Measurements from ENCODE around the gene HDAC9.

The HDAC9 gene

GRCh38 chr7:18834577-18834976 is 339.0 kb downstream of the HDAC9 start:
- H3K4me3 ChIP-seq (ENCODE audit: extremely low read depth, insufficient read depth, low read length, poor library complexity, severe bottlenecking), result no peak overlapping the region
- H3K36me3 ChIP-seq (ENCODE audit: control insufficient read depth, insufficient read depth, low read length), result no peaks in the 10 kb centered on the region
- H3K9me3 ChIP-seq (ENCODE audit: control insufficient read depth, low read length), result no peaks in the 10 kb centered on the region
- no peaks in the 10 kb centered on the region for H3K4me1 ChIP-seq (ENCODE audit: control insufficient read depth, insufficient read depth, low read length, poor library complexity, severe bottlenecking)
- WGBS, 2 experiments (ENCODE audit: insufficient coverage in 2 of 2), result 93 to 94% methylated on average over 5 to 8 of the region's 8 CpGs
- H3K27ac ChIP-seq (ENCODE audit: low read depth, low read length, severe bottlenecking), result peak overlapping the region; percentile 72

GRCh38 chr7:18835001-18835690 is 339.6 kb downstream of the HDAC9 start:
- no peaks in the 10 kb centered on the region for H3K4me1 ChIP-seq (ENCODE audit: control insufficient read depth, insufficient read depth, low read length, poor library complexity, severe bottlenecking)
- no peaks in the 10 kb centered on the region for H3K36me3 ChIP-seq (ENCODE audit: control insufficient read depth, insufficient read depth, low read length)
- H3K27ac ChIP-seq (ENCODE audit: low read depth, low read length, severe bottlenecking), result peak overlapping the region; percentile 72
- WGBS, 2 experiments (ENCODE audit: insufficient coverage in 2 of 2), result 87 to 90% methylated on average over 5 to 7 of the region's 7 CpGs
- H3K4me3 ChIP-seq (ENCODE audit: extremely low read depth, insufficient read depth, low read length, poor library complexity, severe bottlenecking), result no peak overlapping the region
- H3K9me3 ChIP-seq (ENCODE audit: control insufficient read depth, low read length), result no peaks in the 10 kb centered on the region

GRCh38 chr7:18843979-18844378 is 348.4 kb downstream of the HDAC9 start:
- no peaks in the 10 kb centered on the region for H3K36me3 ChIP-seq (ENCODE audit: control insufficient read depth, insufficient read depth, low read length)
- H3K9me3 ChIP-seq (ENCODE audit: control insufficient read depth, low read length), result no peaks in the 10 kb centered on the region
- no peaks in the 10 kb centered on the region for H3K4me1 ChIP-seq (ENCODE audit: control insufficient read depth, insufficient read depth, low read length, poor library complexity, severe bottlenecking)
- WGBS, 2 experiments (ENCODE audit: insufficient coverage in 2 of 2), result 60% methylated on average over 1 of the region's 3 CpGs; no CpG with 5 or more reads in 1 of the 2 experiments
- no peak overlapping the region for H3K4me3 ChIP-seq (ENCODE audit: extremely low read depth, insufficient read depth, low read length, poor library complexity, severe bottlenecking)
- no peak overlapping the region for H3K27ac ChIP-seq (ENCODE audit: low read depth, low read length, severe bottlenecking)

- H3K4me1 ChIP-seq (ENCODE audit: control insufficient read depth, insufficient read depth, low read length, poor library complexity, severe bottlenecking), result no peaks in the 10 kb centered on the region
- no peaks in the 10 kb centered on the region for H3K36me3 ChIP-seq (ENCODE audit: control insufficient read depth, insufficient read depth, low read length)
- no peak overlapping the region for H3K4me3 ChIP-seq (ENCODE audit: extremely low read depth, insufficient read depth, low read length, poor library complexity, severe bottlenecking)
- H3K27ac ChIP-seq (ENCODE audit: low read depth, low read length, severe bottlenecking), result no peak overlapping the region
- no peaks in the 10 kb centered on the region for H3K9me3 ChIP-seq (ENCODE audit: control insufficient read depth, low read length)
- 89 to 100% methylated on average over 4 to 5 of the region's 5 CpGs for WGBS, 2 experiments (ENCODE audit: insufficient coverage in 2 of 2)
These were observed 349.2 kb downstream of the HDAC9 start for GRCh38 chr7:18844735-18845134.

GRCh38 chr7:18845700-18846099 is 350.2 kb downstream of the HDAC9 start:
- 89 to 97% methylated on average over 3 to 5 of the region's 6 CpGs for WGBS, 2 experiments (ENCODE audit: insufficient coverage in 2 of 2)
- Histone ChIP-seq H3K4me1 (ENCODE audit: control insufficient read depth, insufficient read depth, low read length, poor library complexity, severe bottlenecking) (no peaks in the 10 kb centered on the region), H3K36me3 (ENCODE audit: control insufficient read depth, insufficient read depth, low read length) (no peaks in the 10 kb centered on the region), H3K4me3 (ENCODE audit: extremely low read depth, insufficient read depth, low read length, poor library complexity, severe bottlenecking) (no peak overlapping the region), H3K9me3 (ENCODE audit: control insufficient read depth, low read length) (no peaks in the 10 kb centered on the region), H3K27ac (ENCODE audit: low read depth, low read length, severe bottlenecking) (no peak overlapping the region)

- Histone ChIP-seq H3K9me3 (ENCODE audit: control insufficient read depth, low read length) (no peaks in the 10 kb centered on the region), H3K36me3 (ENCODE audit: control insufficient read depth, insufficient read depth, low read length) (no peaks in the 10 kb centered on the region), H3K4me1 (ENCODE audit: control insufficient read depth, insufficient read depth, low read length, poor library complexity, severe bottlenecking) (no peaks in the 10 kb centered on the region), H3K4me3 (ENCODE audit: extremely low read depth, insufficient read depth, low read length, poor library complexity, severe bottlenecking) (no peak overlapping the region), H3K27ac (ENCODE audit: low read depth, low read length, severe bottlenecking) (peak overlapping the region; percentile 18)
- WGBS, 2 experiments (ENCODE audit: insufficient coverage in 2 of 2), result 66 to 72% methylated on average over 2 of the region's 4 CpGs
These were observed 351.2 kb downstream of the HDAC9 start for GRCh38 chr7:18846765-18847215.

GRCh38 chr7:18849130-18849529 is 353.6 kb downstream of the HDAC9 start:
- Histone ChIP-seq H3K27ac (ENCODE audit: low read depth, low read length, severe bottlenecking) (no peak overlapping the region), H3K9me3 (ENCODE audit: control insufficient read depth, low read length) (no peaks in the 10 kb centered on the region), H3K4me1 (ENCODE audit: control insufficient read depth, insufficient read depth, low read length, poor library complexity, severe bottlenecking) (no peaks in the 10 kb centered on the region), H3K36me3 (ENCODE audit: control insufficient read depth, insufficient read depth, low read length) (no peaks in the 10 kb centered on the region), H3K4me3 (ENCODE audit: extremely low read depth, insufficient read depth, low read length, poor library complexity, severe bottlenecking) (no peak overlapping the region)
- WGBS, 2 experiments (ENCODE audit: insufficient coverage in 2 of 2), result no CpG with 5 or more reads among the region's 1 CpG

GRCh38 chr7:18855796-18856195 is 360.2 kb downstream of the HDAC9 start:
- WGBS, 2 experiments (ENCODE audit: insufficient coverage in 2 of 2), result 89% methylated on average over 3 of the region's 4 CpGs; no CpG with 5 or more reads in 1 of the 2 experiments
- Histone ChIP-seq H3K4me1 (ENCODE audit: control insufficient read depth, insufficient read depth, low read length, poor library complexity, severe bottlenecking) (no peaks in the 10 kb centered on the region), H3K4me3 (ENCODE audit: extremely low read depth, insufficient read depth, low read length, poor library complexity, severe bottlenecking) (no peak overlapping the region), H3K9me3 (ENCODE audit: control insufficient read depth, low read length) (no peaks in the 10 kb centered on the region), H3K27ac (ENCODE audit: low read depth, low read length, severe bottlenecking) (no peak overlapping the region), H3K36me3 (ENCODE audit: control insufficient read depth, insufficient read depth, low read length) (no peaks in the 10 kb centered on the region)

- no peaks in the 10 kb centered on the region for H3K4me1 ChIP-seq (ENCODE audit: control insufficient read depth, insufficient read depth, low read length, poor library complexity, severe bottlenecking)
- WGBS, 2 experiments (ENCODE audit: insufficient coverage in 2 of 2), result 75 to 100% methylated on average over 1 of the region's 3 CpGs
- no peaks in the 10 kb centered on the region for H3K36me3 ChIP-seq (ENCODE audit: control insufficient read depth, insufficient read depth, low read length)
- H3K9me3 ChIP-seq (ENCODE audit: control insufficient read depth, low read length), result no peaks in the 10 kb centered on the region
- no peak overlapping the region for H3K4me3 ChIP-seq (ENCODE audit: extremely low read depth, insufficient read depth, low read length, poor library complexity, severe bottlenecking)
- H3K27ac ChIP-seq (ENCODE audit: low read depth, low read length, severe bottlenecking), result no peak overlapping the region
These were observed 362.7 kb downstream of the HDAC9 start for GRCh38 chr7:18858232-18858631.

- Histone ChIP-seq H3K9me3 (ENCODE audit: control insufficient read depth, low read length) (no peaks in the 10 kb centered on the region), H3K4me1 (ENCODE audit: control insufficient read depth, insufficient read depth, low read length, poor library complexity, severe bottlenecking) (no peaks in the 10 kb centered on the region), H3K27ac (ENCODE audit: low read depth, low read length, severe bottlenecking) (no peak overlapping the region), H3K4me3 (ENCODE audit: extremely low read depth, insufficient read depth, low read length, poor library complexity, severe bottlenecking) (no peak overlapping the region), H3K36me3 (ENCODE audit: control insufficient read depth, insufficient read depth, low read length) (no peaks in the 10 kb centered on the region)
- WGBS, 2 experiments (ENCODE audit: insufficient coverage in 2 of 2), result 100% methylated on average over 1 of the region's 1 CpG; no CpG with 5 or more reads in 1 of the 2 experiments
These were observed 363.8 kb downstream of the HDAC9 start for GRCh38 chr7:18859318-18859717.

- H3K4me3 ChIP-seq (ENCODE audit: extremely low read depth, insufficient read depth, low read length, poor library complexity, severe bottlenecking), result no peak overlapping the region
- no peak overlapping the region for H3K27ac ChIP-seq (ENCODE audit: low read depth, low read length, severe bottlenecking)
- no peaks in the 10 kb centered on the region for H3K9me3 ChIP-seq (ENCODE audit: control insufficient read depth, low read length)
- no peaks in the 10 kb centered on the region for H3K4me1 ChIP-seq (ENCODE audit: control insufficient read depth, insufficient read depth, low read length, poor library complexity, severe bottlenecking)
- H3K36me3 ChIP-seq (ENCODE audit: control insufficient read depth, insufficient read depth, low read length), result no peaks in the 10 kb centered on the region
These were observed 364.7 kb downstream of the HDAC9 start for GRCh38 chr7:18860221-18860620.

All from mesodermal cell (in vitro differentiated cells).